SK-N-SH (cell line): ENCODE results near the gene PYCARD. TPM values are rescaled to one million over a fixed set of nuclear protein-coding genes. Genes with fewer than 3 reads are reported as not detected.

Experiments used
- CTCF ChIA-PET: fragments of 300-600, 350-600 bp; formaldehyde crosslinking; extraction: SDS; loops from one replicate; lab custom pipeline; 2021; lab: Yijun Ruan, JAX
- POLR2A ChIA-PET: fragments of 350-600 bp; sonication (Branson Sonifier 250); formaldehyde crosslinking; extraction: SDS; loops from one replicate; lab custom pipeline; 2020; ENCODE audit warnings: antibody characterized with exemption, inconsistent platforms; lab: Yijun Ruan, JAX
- DNase-seq: peaks from one replicate; pipeline ENCODE4 v3.0.0; 2012
- H2AFZ ChIP-seq: fragments of 200-600 bp; sonication (generic); 2 replicates; pipeline ENCODE4 v1.8.1; 2016; ENCODE audit warnings: antibody characterized with exemption, mild to moderate bottlenecking, low read depth
- H3F3A ChIP-seq: fragments of 200-600 bp; sonication (generic); replicated peaks from 2 replicates; pipeline ENCODE3; 2016; ENCODE audit warnings: antibody characterized with exemption, mild to moderate bottlenecking; ENCODE audit not compliant: insufficient read depth
- H3K27ac ChIP-seq, 2 experiments: fragments of 200-500 bp in 1 of 2; fragments of 200-600 bp in 1 of 2; sonication (Bioruptor generic) in 1 of 2; sonication (generic), shearing (Covaris generic) in 1 of 2; 2 replicates each; pipeline versions ENCODE4 v1.5.1 to v1.6.1; 2014 to 2016; ENCODE audit warnings: low read depth in 2 of 2, inconsistent platforms in 1 of 2, low read length in 1 of 2, mild to moderate bottlenecking in 1 of 2, mixed read lengths in 1 of 2
- H3K27me3 ChIP-seq: fragments of 200-600 bp; sonication (generic), shearing (Covaris generic); 2 replicates; pipeline ENCODE4 v1.6.1; 2016; ENCODE audit warnings: mixed run types; ENCODE audit not compliant: insufficient read depth
- H3K36me3 ChIP-seq, 2 experiments: fragments of 200-500 bp in 1 of 2; fragments of 200-600 bp in 1 of 2; sonication (Bioruptor generic) in 1 of 2; sonication (generic) in 1 of 2; replicated peaks in 1 of 2; 2 replicates each; pipeline versions ENCODE3 to v1.5.1; 2014 to 2016; ENCODE audit warnings: low read length in 1 of 2, mild to moderate bottlenecking in 1 of 2; ENCODE audit not compliant: insufficient read depth in 2 of 2, control insufficient read depth in 1 of 2
- H3K4me1 ChIP-seq, 2 experiments: fragments of 200-500 bp in 1 of 2; fragments of 200-600 bp in 1 of 2; sonication (Bioruptor generic) in 1 of 2; sonication (generic), shearing (Covaris generic) in 1 of 2; 2 replicates each; pipeline versions ENCODE4 v1.5.1 to v1.6.1; 2014 to 2016; ENCODE audit warnings: low read depth in 1 of 2, low read length in 1 of 2, mixed run types in 1 of 2; ENCODE audit not compliant: insufficient read depth in 2 of 2, control insufficient read depth in 1 of 2
- H3K4me2 ChIP-seq: fragments of 200-600 bp; sonication (generic), shearing (Covaris generic); 2 replicates; pipeline ENCODE4 v1.6.1; 2017; ENCODE audit warnings: mixed run types
- H3K4me3 ChIP-seq, 2 experiments: fragments of 200-500 bp in 1 of 2; fragments of 200-600 bp in 1 of 2; sonication (Bioruptor generic) in 1 of 2; sonication (generic), shearing (Covaris generic) in 1 of 2; 2 replicates each; pipeline versions ENCODE4 v1.5.1 to v1.8.1; 2014 to 2016; ENCODE audit warnings: low read depth in 2 of 2, inconsistent platforms in 1 of 2, low read length in 1 of 2, mild to moderate bottlenecking in 1 of 2, mixed read lengths in 1 of 2, moderate library complexity in 1 of 2
- H3K79me2 ChIP-seq: fragments of 200-600 bp; sonication (generic); 2 replicates; pipeline ENCODE4 v1.8.1; 2017; ENCODE audit warnings: mild to moderate bottlenecking; ENCODE audit not compliant: insufficient read depth
- H3K9ac ChIP-seq: fragments of 200-600 bp; sonication (generic); 2 replicates; pipeline ENCODE4 v1.6.1; 2017; ENCODE audit warnings: mixed run types
- H3K9me2 ChIP-seq: fragments of 200-600 bp; sonication (generic); 2 replicates; pipeline ENCODE4 v1.6.1; 2017; ENCODE audit warnings: mixed run types
- H3K9me3 ChIP-seq: fragments of 200-600 bp; sonication (generic); 2 replicates; pipeline ENCODE4 v1.6.1; 2017; ENCODE audit warnings: mixed run types, mild to moderate bottlenecking, moderate library complexity
- H4K20me1 ChIP-seq: fragments of 200-600 bp; sonication (generic); 2 replicates; pipeline ENCODE4 v1.6.1; 2017; ENCODE audit warnings: mild to moderate bottlenecking, mixed run types; ENCODE audit not compliant: insufficient read depth
- CHD2 ChIP-seq: fragments of 150-350 bp; IDR thresholded peaks from 2 replicates; pipeline ENCODE4 v1.6.1; 2018; ENCODE audit warnings: low read length; ENCODE audit not compliant: partially characterized antibody
- ELF1 ChIP-seq: IDR thresholded peaks from 2 replicates; pipeline ENCODE4 v1.4.0; 2012
- EP300 ChIP-seq, 2 experiments: IDR thresholded peaks; 2 replicates each; pipeline versions ENCODE4 v1.4.0 to v1.6.1; 2012; ENCODE audit warnings: borderline replicate concordance in 1 of 2, low read depth in 1 of 2, low read length in 1 of 2
- EZH2phosphoT487 ChIP-seq: fragments of 200-600 bp; sonication (generic); IDR thresholded peaks from 2 replicates; pipeline ENCODE4 v1.6.1; 2017; ENCODE audit warnings: low read depth, mixed run types, mild to moderate bottlenecking, antibody characterized with exemption, moderate library complexity, borderline replicate concordance
- FOSL2 ChIP-seq: IDR thresholded peaks from 2 replicates; pipeline ENCODE4 v1.4.0; 2012; ENCODE audit warnings: low read depth, mild to moderate bottlenecking, moderate library complexity, borderline replicate concordance
- JUND ChIP-seq: IDR thresholded peaks from 2 replicates; pipeline ENCODE4 v1.4.0; 2012
- POLR2AphosphoS5 ChIP-seq: IDR thresholded peaks from 2 replicates; pipeline ENCODE4 v1.6.1; 2012; ENCODE audit warnings: low read depth, low read length
- RAD21 ChIP-seq: IDR thresholded peaks from 2 replicates; pipeline ENCODE4 v1.6.1; 2012; ENCODE audit warnings: mild to moderate bottlenecking, low read length
- RFX5 ChIP-seq: IDR thresholded peaks from 2 replicates; pipeline ENCODE4 v1.6.1; 2012; ENCODE audit warnings: mild to moderate bottlenecking, improper control_type of control experiment, low read length
- RXRA ChIP-seq: IDR thresholded peaks from 2 replicates; pipeline ENCODE4 v1.4.0; 2012; ENCODE audit warnings: low read depth, mild to moderate bottlenecking, borderline replicate concordance
- SIN3A ChIP-seq: IDR thresholded peaks from 2 replicates; pipeline ENCODE4 v1.6.1; 2012; ENCODE audit warnings: low read depth, mild to moderate bottlenecking, low read length, moderate library complexity, borderline replicate concordance
- TEAD4 ChIP-seq: IDR thresholded peaks from 2 replicates; pipeline ENCODE4 v1.4.0; 2012; ENCODE audit warnings: mild to moderate bottlenecking, borderline replicate concordance; ENCODE audit not compliant: insufficient read depth
- WGBS: methylation state at CpG from one replicate; pipeline ENCODE4 v1.1.6; 2017; ENCODE audit warnings: low lambda C conversion rate; 5-methylcytosine and 5-hydroxymethylcytosine counted together
- polyA plus RNA-seq, 3 experiments: library from polyadenylated mRNA; depleted of rRNA; stranded (reverse); fragments of >200 nt; gene quantifications; 2 replicates each; pipeline ENCODE4 v1.2.3, GENCODE V29; 2012
- TF ChIP-seq, protein P1 (sequence below): IDR thresholded peaks from 2 replicates; pipeline ENCODE4 v1.6.1; 2012; ENCODE audit warnings: mild to moderate bottlenecking, low read depth, low read length, moderate library complexity
- TF ChIP-seq, protein P2 (sequence below): fragments of 200-600 bp; sonication (generic); IDR thresholded peaks from 2 replicates; pipeline ENCODE4 v1.6.1; 2017; ENCODE audit warnings: antibody characterized with exemption, mild to moderate bottlenecking, moderate library complexity
- TF ChIP-seq, protein P3 (sequence below): fragments of 150-350 bp; IDR thresholded peaks from 2 replicates; pipeline ENCODE4 v1.6.1; 2016; ENCODE audit warnings: mild to moderate bottlenecking, low read depth, low read length
- TF ChIP-seq, protein P4 (sequence below): IDR thresholded peaks from 2 replicates; pipeline ENCODE4 v1.4.0; 2012; ENCODE audit warnings: low read depth, borderline replicate concordance

The PYCARD gene
- polyA plus RNA-seq, 1 of the 3 experiments (the other 2 are of a cell fraction), result 0.28 TPM

DNA sequence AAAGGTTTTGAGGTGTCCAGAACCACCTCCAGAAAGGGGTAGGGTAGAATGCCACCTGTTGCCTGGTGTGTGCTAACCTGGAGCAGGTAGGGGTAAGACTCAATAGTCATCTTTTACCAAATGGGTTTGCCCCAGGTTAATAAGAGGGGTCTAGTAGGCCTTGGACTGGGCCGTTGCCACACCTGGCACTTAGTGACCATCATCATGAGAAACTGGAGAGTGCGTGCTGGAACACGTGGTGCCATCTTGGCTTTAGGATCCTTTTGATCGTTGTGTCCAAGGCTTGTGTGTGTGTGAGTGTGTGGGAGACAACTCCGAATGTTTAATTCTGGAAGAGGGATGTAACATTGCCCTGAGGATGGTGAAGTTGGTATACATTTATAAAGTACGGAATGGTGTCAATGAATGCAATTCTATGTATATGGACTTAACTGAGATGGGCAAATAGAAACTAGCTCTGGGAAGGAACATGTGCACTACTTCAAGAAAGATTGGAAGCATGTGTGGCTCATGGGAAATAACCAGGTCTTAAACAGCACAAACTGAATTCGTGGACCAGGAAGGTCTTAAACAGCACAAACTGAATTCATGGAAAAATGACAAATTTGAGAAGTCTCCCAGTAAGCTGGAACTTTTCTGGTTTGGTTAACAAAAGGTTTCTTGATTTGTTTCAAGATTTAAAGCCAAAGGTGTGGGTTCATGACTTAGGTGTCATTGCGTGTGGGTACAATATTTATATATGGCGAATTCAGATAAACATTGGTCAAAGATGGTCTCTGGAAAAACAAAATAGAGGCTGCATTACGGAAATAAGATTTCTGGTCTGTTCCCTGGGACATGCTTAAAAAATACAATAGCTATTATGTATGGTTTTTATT lies 15.4 kb downstream of the PYCARD start:
- Histone ChIP-seq H2AFZ (no peak overlapping the region), H3F3A (peaks cover 59% of the 10 kb centered on the region), H3K79me2 (peaks cover 94% of the 10 kb centered on the region), H3K9me2 (no peaks in the 10 kb centered on the region), H3K4me1 (peaks cover 9 to 13% of the 10 kb centered on the region in 2 experiments; a peak in 2 of 4 replicates), H3K36me3 (peaks cover 92 to 99% of the 10 kb centered on the region in 2 experiments), H3K4me2 (no peak overlapping the region), H3K4me3 (no peak overlapping the region), H3K27ac (no peak overlapping the region), H3K9ac (no peak overlapping the region), H3K9me3 (no peaks in the 10 kb centered on the region), H3K27me3 (no peaks in the 10 kb centered on the region), H4K20me1 (peaks cover 100% of the 10 kb centered on the region)
- no peak for DNase-seq
- WGBS, result 89% methylated on average over 10 of the region's 10 CpGs
- ChIA-PET POLR2A (no interaction called here), CTCF (interaction anchor here (1.0 kb wide), 1 partner anchor 255 kb away, joined by 3 read pairs; the partner anchor contains the start of gene ZNF843)
- TF ChIP-seq RAD21 (no peak), POLR2AphosphoS5 (peak; percentile 2; the same call in 1 of the 2 replicates)
- TF ChIP-seq, protein P1, sequence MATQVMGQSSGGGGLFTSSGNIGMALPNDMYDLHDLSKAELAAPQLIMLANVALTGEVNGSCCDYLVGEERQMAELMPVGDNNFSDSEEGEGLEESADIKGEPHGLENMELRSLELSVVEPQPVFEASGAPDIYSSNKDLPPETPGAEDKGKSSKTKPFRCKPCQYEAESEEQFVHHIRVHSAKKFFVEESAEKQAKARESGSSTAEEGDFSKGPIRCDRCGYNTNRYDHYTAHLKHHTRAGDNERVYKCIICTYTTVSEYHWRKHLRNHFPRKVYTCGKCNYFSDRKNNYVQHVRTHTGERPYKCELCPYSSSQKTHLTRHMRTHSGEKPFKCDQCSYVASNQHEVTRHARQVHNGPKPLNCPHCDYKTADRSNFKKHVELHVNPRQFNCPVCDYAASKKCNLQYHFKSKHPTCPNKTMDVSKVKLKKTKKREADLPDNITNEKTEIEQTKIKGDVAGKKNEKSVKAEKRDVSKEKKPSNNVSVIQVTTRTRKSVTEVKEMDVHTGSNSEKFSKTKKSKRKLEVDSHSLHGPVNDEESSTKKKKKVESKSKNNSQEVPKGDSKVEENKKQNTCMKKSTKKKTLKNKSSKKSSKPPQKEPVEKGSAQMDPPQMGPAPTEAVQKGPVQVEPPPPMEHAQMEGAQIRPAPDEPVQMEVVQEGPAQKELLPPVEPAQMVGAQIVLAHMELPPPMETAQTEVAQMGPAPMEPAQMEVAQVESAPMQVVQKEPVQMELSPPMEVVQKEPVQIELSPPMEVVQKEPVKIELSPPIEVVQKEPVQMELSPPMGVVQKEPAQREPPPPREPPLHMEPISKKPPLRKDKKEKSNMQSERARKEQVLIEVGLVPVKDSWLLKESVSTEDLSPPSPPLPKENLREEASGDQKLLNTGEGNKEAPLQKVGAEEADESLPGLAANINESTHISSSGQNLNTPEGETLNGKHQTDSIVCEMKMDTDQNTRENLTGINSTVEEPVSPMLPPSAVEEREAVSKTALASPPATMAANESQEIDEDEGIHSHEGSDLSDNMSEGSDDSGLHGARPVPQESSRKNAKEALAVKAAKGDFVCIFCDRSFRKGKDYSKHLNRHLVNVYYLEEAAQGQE, result no peak

DNA sequence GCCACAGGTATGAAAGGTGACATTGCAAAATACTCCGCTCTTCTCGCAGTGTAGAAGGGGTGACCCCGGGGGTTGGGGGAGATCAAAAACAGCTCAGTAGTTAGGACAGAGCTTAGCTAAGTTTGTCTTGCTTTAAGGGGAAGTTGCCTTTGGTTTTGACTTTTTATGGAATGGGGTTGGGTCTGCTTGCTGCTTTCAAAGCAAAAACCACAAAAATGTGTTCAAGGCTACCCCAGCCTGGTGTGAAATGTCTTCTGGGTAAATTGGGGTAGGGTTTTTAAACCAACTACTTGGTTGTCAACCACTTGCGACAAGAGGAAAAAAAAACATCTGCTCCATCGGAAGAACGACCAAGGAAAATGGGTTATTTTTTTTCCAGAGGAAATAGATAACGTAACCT lies 16.4 kb downstream of the PYCARD start:
- no peaks in the 10 kb centered on the region for H3K9me2 ChIP-seq
- ChIA-PET POLR2A (interaction anchor here (0.8 kb wide), 1 partner anchor 11 kb away, joined by 4 read pairs; no protein-coding TSS in a partner anchor), CTCF (no interaction called here)
- peaks cover 82 to 99% of the 10 kb centered on the region in 2 experiments for H3K36me3 ChIP-seq
- H2AFZ ChIP-seq, result no peak overlapping the region
- H3K4me1 ChIP-seq, result peaks cover 9 to 15% of the 10 kb centered on the region in 2 experiments; a peak in 2 of 4 replicates
- H3K27ac ChIP-seq, result no peak overlapping the region
- no peak overlapping the region for H3K9ac ChIP-seq
- no peaks in the 10 kb centered on the region for H3K27me3 ChIP-seq
- H3K79me2 ChIP-seq, result peaks cover 96% of the 10 kb centered on the region
- 97% methylated on average over 7 of the region's 7 CpGs for WGBS
- DNase-seq, result no peak
- H3K9me3 ChIP-seq, result no peaks in the 10 kb centered on the region
- peaks cover 100% of the 10 kb centered on the region for H4K20me1 ChIP-seq
- H3K4me2 ChIP-seq, result no peak overlapping the region
- H3K4me3 ChIP-seq, result no peak overlapping the region
- peaks cover 49% of the 10 kb centered on the region for H3F3A ChIP-seq
- TF ChIP-seq EZH2phosphoT487, result no peak
- TF ChIP-seq TEAD4, result no peak
- no peak for TF ChIP-seq ELF1
- TF ChIP-seq RFX5, result no peak
- no peak for TF ChIP-seq CHD2
- TF ChIP-seq EP300 (IDR thresholded peaks at IDR 0.05; ENCODE audit: borderline replicate concordance in 1 of 2, low read depth in 1 of 2, low read length in 1 of 2), result no peak
- no peak for TF ChIP-seq FOSL2
- TF ChIP-seq, protein P2, sequence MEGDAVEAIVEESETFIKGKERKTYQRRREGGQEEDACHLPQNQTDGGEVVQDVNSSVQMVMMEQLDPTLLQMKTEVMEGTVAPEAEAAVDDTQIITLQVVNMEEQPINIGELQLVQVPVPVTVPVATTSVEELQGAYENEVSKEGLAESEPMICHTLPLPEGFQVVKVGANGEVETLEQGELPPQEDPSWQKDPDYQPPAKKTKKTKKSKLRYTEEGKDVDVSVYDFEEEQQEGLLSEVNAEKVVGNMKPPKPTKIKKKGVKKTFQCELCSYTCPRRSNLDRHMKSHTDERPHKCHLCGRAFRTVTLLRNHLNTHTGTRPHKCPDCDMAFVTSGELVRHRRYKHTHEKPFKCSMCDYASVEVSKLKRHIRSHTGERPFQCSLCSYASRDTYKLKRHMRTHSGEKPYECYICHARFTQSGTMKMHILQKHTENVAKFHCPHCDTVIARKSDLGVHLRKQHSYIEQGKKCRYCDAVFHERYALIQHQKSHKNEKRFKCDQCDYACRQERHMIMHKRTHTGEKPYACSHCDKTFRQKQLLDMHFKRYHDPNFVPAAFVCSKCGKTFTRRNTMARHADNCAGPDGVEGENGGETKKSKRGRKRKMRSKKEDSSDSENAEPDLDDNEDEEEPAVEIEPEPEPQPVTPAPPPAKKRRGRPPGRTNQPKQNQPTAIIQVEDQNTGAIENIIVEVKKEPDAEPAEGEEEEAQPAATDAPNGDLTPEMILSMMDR, result no peak
- TF ChIP-seq, protein P3, sequence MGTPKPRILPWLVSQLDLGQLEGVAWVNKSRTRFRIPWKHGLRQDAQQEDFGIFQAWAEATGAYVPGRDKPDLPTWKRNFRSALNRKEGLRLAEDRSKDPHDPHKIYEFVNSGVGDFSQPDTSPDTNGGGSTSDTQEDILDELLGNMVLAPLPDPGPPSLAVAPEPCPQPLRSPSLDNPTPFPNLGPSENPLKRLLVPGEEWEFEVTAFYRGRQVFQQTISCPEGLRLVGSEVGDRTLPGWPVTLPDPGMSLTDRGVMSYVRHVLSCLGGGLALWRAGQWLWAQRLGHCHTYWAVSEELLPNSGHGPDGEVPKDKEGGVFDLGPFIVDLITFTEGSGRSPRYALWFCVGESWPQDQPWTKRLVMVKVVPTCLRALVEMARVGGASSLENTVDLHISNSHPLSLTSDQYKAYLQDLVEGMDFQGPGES, result no peak
- TF ChIP-seq, protein P4, sequence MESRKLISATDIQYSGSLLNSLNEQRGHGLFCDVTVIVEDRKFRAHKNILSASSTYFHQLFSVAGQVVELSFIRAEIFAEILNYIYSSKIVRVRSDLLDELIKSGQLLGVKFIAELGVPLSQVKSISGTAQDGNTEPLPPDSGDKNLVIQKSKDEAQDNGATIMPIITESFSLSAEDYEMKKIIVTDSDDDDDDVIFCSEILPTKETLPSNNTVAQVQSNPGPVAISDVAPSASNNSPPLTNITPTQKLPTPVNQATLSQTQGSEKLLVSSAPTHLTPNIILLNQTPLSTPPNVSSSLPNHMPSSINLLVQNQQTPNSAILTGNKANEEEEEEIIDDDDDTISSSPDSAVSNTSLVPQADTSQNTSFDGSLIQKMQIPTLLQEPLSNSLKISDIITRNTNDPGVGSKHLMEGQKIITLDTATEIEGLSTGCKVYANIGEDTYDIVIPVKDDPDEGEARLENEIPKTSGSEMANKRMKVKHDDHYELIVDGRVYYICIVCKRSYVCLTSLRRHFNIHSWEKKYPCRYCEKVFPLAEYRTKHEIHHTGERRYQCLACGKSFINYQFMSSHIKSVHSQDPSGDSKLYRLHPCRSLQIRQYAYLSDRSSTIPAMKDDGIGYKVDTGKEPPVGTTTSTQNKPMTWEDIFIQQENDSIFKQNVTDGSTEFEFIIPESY, result no peak
- no peak for TF ChIP-seq SIN3A
- TF ChIP-seq RXRA, result no peak
- no peak for TF ChIP-seq JUND
